ENCODE measurements around the gene TEX22. TPM values are rescaled to one million over a fixed set of nuclear protein-coding genes. Genes with fewer than 3 reads are reported as not detected.

The TEX22 gene
- total RNA-seq, 4 donors from 2014 or later, result not detected

DNA sequence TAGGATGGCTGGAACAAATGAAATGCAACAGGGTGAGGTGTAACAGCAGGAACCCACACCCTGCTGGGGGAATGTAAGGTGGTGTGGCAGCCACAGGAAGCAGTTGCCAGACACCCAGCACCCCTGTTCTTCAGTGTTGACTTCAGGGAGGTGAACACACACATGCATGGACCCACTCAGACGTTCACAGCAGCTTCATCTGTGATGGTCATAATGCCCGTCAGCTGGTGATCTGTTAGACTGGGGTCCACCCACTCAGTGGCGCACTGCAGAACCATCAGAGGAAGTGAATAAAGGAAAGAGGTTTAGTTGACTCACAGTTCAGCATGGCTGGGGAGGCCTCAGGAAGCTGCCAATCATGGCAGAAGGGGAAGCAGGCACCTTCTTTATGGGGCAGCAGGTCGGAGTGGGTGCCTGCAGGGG lies 22.7 kb upstream of the TEX22 start:
- Histone ChIP-seq H3K27ac (no peak overlapping the region), H3K4me3 (no peak overlapping the region), H3K4me1 (no peaks in the 10 kb centered on the region), H3K36me3 (peaks cover 0 to 7% of the 10 kb centered on the region in 2 donors), H3K9me3 (no peaks in the 10 kb centered on the region), H3K27me3 (no peaks in the 10 kb centered on the region)
- ATAC-seq (no peak), DNase-seq (no peak)
- in situ Hi-C loops (cut with MboI; ENCODE audit: low sequenced_read_pairs in 4 of 4) (no loop called here), intact Hi-C loops (cut with DNase I; ENCODE audit: low total_unique reads) (no loop called here)
- TF ChIP-seq, protein P1, sequence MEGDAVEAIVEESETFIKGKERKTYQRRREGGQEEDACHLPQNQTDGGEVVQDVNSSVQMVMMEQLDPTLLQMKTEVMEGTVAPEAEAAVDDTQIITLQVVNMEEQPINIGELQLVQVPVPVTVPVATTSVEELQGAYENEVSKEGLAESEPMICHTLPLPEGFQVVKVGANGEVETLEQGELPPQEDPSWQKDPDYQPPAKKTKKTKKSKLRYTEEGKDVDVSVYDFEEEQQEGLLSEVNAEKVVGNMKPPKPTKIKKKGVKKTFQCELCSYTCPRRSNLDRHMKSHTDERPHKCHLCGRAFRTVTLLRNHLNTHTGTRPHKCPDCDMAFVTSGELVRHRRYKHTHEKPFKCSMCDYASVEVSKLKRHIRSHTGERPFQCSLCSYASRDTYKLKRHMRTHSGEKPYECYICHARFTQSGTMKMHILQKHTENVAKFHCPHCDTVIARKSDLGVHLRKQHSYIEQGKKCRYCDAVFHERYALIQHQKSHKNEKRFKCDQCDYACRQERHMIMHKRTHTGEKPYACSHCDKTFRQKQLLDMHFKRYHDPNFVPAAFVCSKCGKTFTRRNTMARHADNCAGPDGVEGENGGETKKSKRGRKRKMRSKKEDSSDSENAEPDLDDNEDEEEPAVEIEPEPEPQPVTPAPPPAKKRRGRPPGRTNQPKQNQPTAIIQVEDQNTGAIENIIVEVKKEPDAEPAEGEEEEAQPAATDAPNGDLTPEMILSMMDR (IDR thresholded peaks at IDR 0.05 in 4 of 5, conservative IDR thresholded peaks at IDR 0.05 in 1 of 5), result no peak
- TF ChIP-seq POLR2A (IDR thresholded peaks at IDR 0.05), result no peak

DNA sequence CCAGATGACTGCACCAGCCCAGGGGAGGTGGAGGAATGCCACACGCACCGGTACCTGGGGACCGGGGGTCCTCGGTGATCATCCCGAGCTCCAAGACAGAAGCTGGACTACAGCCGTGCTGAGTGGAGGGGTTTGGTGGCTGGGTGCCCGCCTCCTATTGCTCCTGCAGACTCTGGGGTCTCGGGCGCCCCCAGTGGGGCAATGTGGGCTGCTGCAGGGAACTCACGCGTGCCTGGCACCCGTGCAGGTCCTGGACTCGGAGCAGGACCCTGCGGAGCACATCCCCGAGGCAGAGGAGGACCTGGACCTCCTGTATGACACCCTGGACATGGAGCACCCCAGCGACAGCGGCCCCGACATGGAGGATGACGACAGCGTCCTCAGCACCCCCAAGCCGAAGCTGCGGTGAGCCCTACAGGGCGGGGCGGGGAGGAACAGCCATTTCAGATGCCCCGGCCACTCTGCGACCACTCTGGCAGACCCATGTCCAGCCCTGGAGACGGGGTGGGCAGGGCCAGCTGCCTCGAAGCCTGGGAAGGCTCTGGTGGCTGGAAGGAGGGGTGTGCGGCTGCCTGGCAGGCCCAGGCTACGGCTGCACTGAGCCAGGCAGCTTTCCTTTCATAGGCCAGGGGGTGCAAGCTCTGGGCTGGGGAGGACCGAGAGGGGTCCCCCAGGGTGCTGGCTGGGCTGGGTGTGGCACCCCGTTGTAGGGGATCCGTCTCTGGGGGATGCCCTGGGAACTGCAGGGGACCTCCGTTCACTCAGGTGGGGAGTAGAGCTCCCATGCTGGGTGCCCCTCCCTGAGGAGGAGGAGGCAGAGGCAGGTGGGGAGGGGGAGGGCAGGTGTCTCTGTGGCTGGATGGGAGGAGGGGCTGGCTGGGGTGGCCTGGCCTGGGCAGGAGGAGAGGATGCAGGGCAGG lies 21.6 kb upstream of the TEX22 start:
- no peak for TF ChIP-seq POLR2A (IDR thresholded peaks at IDR 0.05)
- TF ChIP-seq, protein P1 (IDR thresholded peaks at IDR 0.05 in 4 of 5, conservative IDR thresholded peaks at IDR 0.05 in 1 of 5), result no peak
- H3K4me1 ChIP-seq, result no peaks in the 10 kb centered on the region
- ATAC-seq, result no peak
- in situ Hi-C loops (cut with MboI; ENCODE audit: low sequenced_read_pairs in 4 of 4), result no loop called here
- H3K27me3 ChIP-seq, result no peaks in the 10 kb centered on the region
- no peak overlapping the region for H3K27ac ChIP-seq
- intact Hi-C loops (cut with DNase I; ENCODE audit: low total_unique reads), result no loop called here
- no peak for DNase-seq
- peaks cover 0 to 9% of the 10 kb centered on the region in 2 donors for H3K36me3 ChIP-seq
- no peak overlapping the region for H3K4me3 ChIP-seq
- no peaks in the 10 kb centered on the region for H3K9me3 ChIP-seq

DNA sequence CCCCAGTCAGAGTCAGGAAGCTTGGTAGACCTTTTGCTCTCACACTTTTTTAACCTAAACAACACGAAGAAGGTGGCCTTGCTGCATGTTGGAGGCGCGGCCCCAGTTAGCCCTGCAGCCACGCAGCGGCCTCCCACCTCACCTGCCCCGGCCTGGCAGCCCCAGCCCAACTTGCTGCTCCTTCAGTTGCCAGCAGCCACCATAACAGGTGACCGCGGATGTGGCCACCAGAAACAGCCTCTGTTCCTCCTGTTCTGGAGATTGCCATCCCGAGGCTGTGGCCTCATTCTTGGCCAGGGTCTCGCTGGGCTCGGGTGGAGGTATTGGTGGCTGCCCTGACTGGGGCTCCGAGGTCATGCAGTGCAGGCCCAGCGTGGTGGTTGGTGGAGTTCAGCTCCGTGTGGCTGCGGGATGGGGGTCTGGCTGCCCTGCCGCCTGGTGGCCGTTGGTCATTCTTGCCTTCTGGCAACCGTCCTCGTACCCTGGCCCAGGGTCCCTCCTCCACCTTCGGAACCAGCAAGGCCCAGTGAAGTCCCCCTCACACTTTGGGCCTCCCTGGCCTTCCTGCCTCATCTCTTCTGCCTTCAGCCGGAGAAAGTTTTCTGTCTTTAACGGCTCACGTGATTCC lies 20.7 kb upstream of the TEX22 start:
- intact Hi-C loops (cut with DNase I; ENCODE audit: low total_unique reads), result no loop called here
- no peak for ATAC-seq
- no peak for DNase-seq

DNA sequence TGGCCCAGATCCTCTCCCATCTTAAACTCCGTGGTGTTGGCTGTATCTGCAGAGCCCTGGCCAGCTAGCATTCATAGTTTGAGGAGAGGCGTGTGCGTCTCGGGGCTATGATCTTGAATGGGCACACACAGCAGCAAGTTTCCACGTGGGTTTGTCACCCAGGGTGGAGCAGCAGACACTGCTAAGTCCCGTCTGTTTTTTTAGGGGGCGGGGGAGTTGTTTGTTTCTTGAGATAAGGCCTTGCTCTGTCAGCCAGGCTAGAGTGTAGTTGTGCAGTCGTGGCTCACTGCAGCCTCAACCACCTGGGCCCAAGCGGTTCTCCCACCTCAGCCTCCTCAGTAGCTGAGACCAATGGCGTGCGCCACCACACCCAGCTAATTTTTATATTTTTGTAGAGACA lies 20.1 kb upstream of the TEX22 start:
- Histone ChIP-seq H3K36me3 (peaks cover 0 to 22% of the 10 kb centered on the region in 2 donors), H3K27me3 (no peaks in the 10 kb centered on the region), H3K4me3 (no peak overlapping the region), H3K4me1 (no peaks in the 10 kb centered on the region), H3K27ac (no peak overlapping the region), H3K9me3 (no peaks in the 10 kb centered on the region)
- intact Hi-C loops (cut with DNase I; ENCODE audit: low total_unique reads), result no loop called here
- no peak for ATAC-seq
- no peak for DNase-seq
- TF ChIP-seq, protein P1 (IDR thresholded peaks at IDR 0.05 in 4 of 5, conservative IDR thresholded peaks at IDR 0.05 in 1 of 5), result no peak
- TF ChIP-seq POLR2A (IDR thresholded peaks at IDR 0.05), result no peak
- in situ Hi-C loops (cut with MboI; ENCODE audit: low sequenced_read_pairs in 4 of 4), result no loop called here

More for the DNA sequence above, 20.7 kb upstream of the TEX22 start:
- in situ Hi-C loops (cut with MboI; ENCODE audit: low sequenced_read_pairs in 4 of 4), result no loop called here
- no peak for TF ChIP-seq POLR2A (IDR thresholded peaks at IDR 0.05)
- TF ChIP-seq, protein P1 (IDR thresholded peaks at IDR 0.05 in 4 of 5, conservative IDR thresholded peaks at IDR 0.05 in 1 of 5), result no peak
- no peak overlapping the region for H3K27ac ChIP-seq
- no peaks in the 10 kb centered on the region for H3K4me1 ChIP-seq
- H3K27me3 ChIP-seq, result no peaks in the 10 kb centered on the region
- H3K4me3 ChIP-seq, result no peak overlapping the region
- peaks cover 0 to 18% of the 10 kb centered on the region in 2 donors for H3K36me3 ChIP-seq
- H3K9me3 ChIP-seq, result no peaks in the 10 kb centered on the region

All from gastrocnemius medialis (tissue), 4 donors.